AG04449 (cell line): ENCODE results near the gene TAOK3.
"Not testable (repeated sequence)": the region's sequence is repeated elsewhere in the genome, so short reads cannot be mapped to it uniquely, and the experiment has no call there.

ENCODE experiments used
- CTCF ChIA-PET: fragments of 350-600 bp; formaldehyde crosslinking; extraction: SDS; loops from one replicate; lab custom pipeline; 2021; ENCODE audit warnings: antibody characterized with exemption; lab: Yijun Ruan, JAX
- POLR2A ChIA-PET: fragments of 400-600, 350-600 bp; formaldehyde crosslinking; extraction: SDS; loops from one replicate; lab custom pipeline; 2020; ENCODE audit warnings: antibody characterized with exemption, inconsistent platforms; lab: Yijun Ruan, JAX
- DNase-seq: peaks from one replicate; pipeline ENCODE4 v3.0.0-alpha.2; 2010; ENCODE audit warnings: low read depth, low spot score
- H3K4me3 ChIP-seq: 2 replicates; pipeline ENCODE4 v1.5.1; 2011; ENCODE audit warnings: low read depth, mild to moderate bottlenecking, control low read depth, low read length
- TF ChIP-seq, protein P1 (sequence below): IDR thresholded peaks from one replicate; pipeline ENCODE4 v1.5.1; 2011; ENCODE audit warnings: mild to moderate bottlenecking, moderate library complexity, low read length, control low read depth, inconsistent platforms; ENCODE audit not compliant: insufficient read depth; ENCODE audit errors: missing control alignments

The TAOK3 gene

DNA sequence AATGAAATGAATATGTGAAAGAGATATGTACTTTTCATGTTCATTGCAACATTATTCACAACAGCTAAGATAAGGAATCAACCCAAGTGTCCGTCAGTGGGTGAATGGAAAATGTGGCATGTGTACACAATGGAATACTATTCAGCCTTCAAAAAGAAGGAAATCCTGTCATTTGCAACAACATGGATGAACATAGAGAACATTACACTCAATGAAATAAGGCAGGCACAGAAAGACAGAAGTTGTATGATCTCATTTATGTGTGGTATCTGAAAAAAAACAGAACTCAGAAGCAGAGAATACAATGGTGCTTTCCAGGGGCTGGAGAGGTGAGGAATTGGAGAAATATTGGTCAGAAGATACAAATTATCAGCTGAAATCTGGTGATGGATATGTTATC is 54.0 kb downstream of the TAOK3 start:
- POLR2A ChIA-PET = no interaction called here
- TF ChIP-seq, protein P1, sequence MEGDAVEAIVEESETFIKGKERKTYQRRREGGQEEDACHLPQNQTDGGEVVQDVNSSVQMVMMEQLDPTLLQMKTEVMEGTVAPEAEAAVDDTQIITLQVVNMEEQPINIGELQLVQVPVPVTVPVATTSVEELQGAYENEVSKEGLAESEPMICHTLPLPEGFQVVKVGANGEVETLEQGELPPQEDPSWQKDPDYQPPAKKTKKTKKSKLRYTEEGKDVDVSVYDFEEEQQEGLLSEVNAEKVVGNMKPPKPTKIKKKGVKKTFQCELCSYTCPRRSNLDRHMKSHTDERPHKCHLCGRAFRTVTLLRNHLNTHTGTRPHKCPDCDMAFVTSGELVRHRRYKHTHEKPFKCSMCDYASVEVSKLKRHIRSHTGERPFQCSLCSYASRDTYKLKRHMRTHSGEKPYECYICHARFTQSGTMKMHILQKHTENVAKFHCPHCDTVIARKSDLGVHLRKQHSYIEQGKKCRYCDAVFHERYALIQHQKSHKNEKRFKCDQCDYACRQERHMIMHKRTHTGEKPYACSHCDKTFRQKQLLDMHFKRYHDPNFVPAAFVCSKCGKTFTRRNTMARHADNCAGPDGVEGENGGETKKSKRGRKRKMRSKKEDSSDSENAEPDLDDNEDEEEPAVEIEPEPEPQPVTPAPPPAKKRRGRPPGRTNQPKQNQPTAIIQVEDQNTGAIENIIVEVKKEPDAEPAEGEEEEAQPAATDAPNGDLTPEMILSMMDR = no peak
- no peak overlapping the region for H3K4me3 ChIP-seq
- DNase-seq = no peak
- CTCF ChIA-PET = interaction anchor here (1.3 kb wide), 1 partner anchor 57 kb away, joined by 6 read pairs; the partner anchor contains the start of gene SUDS3

DNA sequence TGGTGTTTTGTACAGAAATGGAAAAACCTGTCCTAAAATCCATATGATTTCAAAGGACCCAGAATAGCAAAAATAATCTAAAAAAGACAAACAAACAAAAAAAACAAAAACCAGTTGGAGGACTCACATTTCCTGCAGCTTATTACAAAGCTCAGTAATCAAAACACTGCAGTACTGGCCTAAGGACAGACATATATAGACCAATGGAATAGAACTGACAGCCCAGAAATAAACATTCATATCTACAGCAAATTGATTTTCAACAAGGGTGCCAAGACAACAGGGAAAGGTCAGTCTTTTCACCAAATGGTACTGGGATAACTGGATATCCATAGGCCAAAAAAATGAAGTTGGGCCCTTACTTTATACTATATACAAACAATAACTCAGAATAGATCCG is 55.0 kb downstream of the TAOK3 start:
- ChIA-PET CTCF (interaction anchor here (1.3 kb wide), 1 partner anchor 58 kb away, joined by 6 read pairs; the partner anchor contains the start of gene SUDS3), POLR2A (no interaction called here)
- TF ChIP-seq, protein P1 = no peak
- DNase-seq = no peak
- H3K4me3 ChIP-seq = no peak overlapping the region

DNA sequence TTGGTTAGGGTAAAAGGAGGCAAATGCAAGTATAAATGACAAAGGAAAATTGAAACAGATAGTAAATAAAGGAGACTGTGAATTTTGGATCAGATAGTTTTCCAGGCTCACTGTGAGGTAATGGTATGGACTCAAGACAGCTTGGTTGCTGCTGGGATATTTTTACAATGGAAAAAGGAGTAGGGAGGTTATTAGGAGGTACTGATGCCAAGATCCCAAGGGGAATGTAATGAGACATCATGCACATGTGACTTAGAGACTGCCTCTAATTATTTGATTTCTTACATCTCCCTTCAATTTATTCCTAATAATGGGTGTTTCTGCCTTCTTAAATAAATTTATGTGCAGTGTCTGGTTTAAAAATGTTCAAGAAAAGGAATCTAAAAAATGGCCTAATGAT is 56.9 kb downstream of the TAOK3 start:
- POLR2A ChIA-PET = no interaction called here
- no peak for DNase-seq
- TF ChIP-seq, protein P1 = no peak
- CTCF ChIA-PET = interaction anchor here (1.0 to 2.0 kb wide), 3 partner anchors 60 to 133 kb away, joined by 3 to 4 read pairs (median 4); partner anchors contain the start of gene SUDS3
- no peak overlapping the region for H3K4me3 ChIP-seq

DNA sequence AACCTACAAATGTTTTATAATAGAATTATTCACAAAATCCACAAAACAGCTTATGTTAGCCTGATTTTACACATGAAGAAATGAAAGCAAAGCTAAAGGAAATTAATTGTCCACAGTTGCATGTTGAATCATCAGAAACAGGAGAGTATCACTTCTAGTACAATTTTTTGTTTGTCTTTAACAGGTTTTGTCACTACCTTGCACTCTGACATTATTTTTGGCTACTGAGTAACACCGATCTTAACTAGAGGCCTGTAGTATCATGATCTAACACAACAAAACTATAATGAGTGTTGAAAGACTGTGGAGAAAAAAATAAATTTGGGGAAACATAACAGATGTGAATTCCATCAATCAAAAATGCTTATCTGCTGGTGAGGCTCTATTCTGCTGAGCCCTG is 60.1 kb downstream of the TAOK3 start:
- DNase-seq = no peak
- CTCF ChIA-PET = interaction anchor here (2.9 kb wide), 1 partner anchor 64 kb away, joined by 11 read pairs; the partner anchor contains the start of gene SUDS3
- no peak overlapping the region for H3K4me3 ChIP-seq
- TF ChIP-seq, protein P1 = no peak
- POLR2A ChIA-PET = no interaction called here

DNA sequence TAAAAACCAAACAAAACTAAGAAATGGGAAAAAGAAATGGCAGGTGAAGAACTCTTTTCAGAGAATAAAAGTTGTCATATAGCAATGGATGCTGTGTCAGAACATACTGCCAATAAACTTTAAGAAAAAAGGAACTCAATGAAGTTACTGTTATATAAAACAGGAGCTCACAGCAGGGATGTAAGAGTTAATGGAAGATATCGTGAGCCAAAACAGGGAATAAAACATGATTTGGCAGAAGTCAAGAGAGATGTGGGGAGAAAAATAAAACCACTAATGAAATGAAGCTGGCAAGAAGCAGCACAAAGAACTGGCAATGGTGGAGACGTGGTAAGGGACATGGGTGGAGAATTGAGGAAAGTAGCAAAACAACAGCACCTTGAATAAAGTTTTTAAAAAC is 61.0 kb downstream of the TAOK3 start:
- CTCF ChIA-PET = interaction anchor here (1.0 to 2.9 kb wide), 2 partner anchors 16 to 64 kb away, joined by 3 to 11 read pairs; partner anchors contain the start of gene SUDS3
- H3K4me3 ChIP-seq = no peak overlapping the region
- TF ChIP-seq, protein P1 = no peak
- DNase-seq = no peak
- POLR2A ChIA-PET = no interaction called here

DNA sequence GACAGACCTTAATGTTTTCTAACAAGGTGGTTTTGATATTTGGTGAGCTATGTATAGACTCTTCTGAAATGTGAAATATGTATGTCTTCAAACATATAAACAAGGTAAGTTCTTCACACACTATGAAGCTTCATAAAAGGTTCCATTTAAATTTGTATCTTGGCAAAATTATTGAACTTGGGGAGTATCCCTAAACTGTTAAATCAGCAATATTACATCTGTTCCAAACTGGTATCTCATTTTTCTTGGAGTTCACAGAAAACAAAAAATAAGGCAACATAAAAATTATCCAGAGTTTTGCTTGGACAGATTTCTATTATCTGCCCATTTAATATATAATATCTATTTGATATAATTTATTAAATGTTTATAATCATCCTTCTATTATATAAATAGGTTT is 62.4 kb downstream of the TAOK3 start:
- TF ChIP-seq, protein P1 = no peak
- POLR2A ChIA-PET = interaction anchor here (0.9 kb wide), 1 partner anchor 47 kb away, joined by 3 read pairs; no protein-coding TSS in a partner anchor
- DNase-seq = no peak
- no peak overlapping the region for H3K4me3 ChIP-seq
- CTCF ChIA-PET = interaction anchor here (0.9 to 1.5 kb wide), 2 partner anchors 45 to 68 kb away, joined by 3 read pairs; no protein-coding TSS in a partner anchor

DNA sequence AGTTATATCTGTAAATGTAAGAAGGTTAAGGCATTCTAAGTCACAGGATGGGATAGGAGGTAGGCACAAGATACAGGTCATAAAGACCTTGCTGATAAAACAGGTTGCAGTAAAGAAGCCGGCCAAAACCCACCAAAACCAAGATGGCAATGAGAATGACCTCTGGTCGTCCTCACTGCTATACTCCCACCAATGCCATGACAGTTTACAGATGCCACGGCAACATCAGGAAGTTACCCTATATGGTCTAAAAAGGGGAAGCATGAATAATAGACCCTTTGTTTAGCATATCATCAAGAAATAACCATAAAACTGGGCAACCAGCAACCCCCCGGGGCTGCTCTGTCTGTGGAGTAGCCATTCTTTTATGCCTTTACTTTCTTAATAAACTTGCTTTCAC is 64.7 kb downstream of the TAOK3 start:
- ChIA-PET CTCF (interaction anchor here (3.5 kb wide), 1 partner anchor 68 kb away, joined by 24 read pairs; the partner anchor contains the start of gene SUDS3), POLR2A (interaction anchor here (0.6 to 1.9 kb wide), 5 partner anchors 19 to 1958 kb away, joined by 3 to 9 read pairs (median 6); partner anchors contain the start of gene SUDS3)
- DNase-seq, H3K4me3 ChIP-seq: not testable (repeated sequence)
